Activated CD4-positive, alpha-beta T cell treated with anti-CD3 and anti-CD28 coated beads, Interleukin-2, amount 50 U/mL, for 16 hours (primary cell): Measurements from ENCODE around the gene KLHL40.

Experiments used
- DNase-seq: peaks from one replicate; pipeline ENCODE4 v3.0.0-alpha.2; 2020

KLHL40 gene

GRCh38 chr3:42672515-42672914 is 12.8 kb upstream of the KLHL40 start:
- no peak for DNase-seq

DNA sequence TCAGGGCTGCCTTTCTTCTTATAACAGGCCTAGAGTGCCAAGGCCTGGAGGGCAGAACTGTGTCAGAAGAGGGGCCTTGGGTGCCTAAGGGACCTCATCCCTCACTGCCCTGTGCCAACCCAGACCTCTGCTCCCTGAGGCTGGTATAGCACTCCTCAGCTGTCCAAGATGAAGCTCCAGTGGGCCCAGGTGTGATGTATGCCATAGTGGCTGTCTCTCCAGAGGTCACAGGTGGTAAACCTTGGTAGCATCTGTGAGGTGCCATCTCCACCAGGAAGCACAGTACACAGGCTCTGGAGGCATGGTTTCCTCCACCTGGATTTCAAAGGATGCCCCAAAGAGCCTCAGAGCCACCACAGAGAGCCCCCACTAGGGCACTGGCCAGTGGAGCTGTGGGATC is 12.3 kb upstream of the KLHL40 start:
- DNase-seq = no peak

GRCh38 chr3:42674146-42674545 is 11.2 kb upstream of the KLHL40 start:
- DNase-seq = no peak

- no peak for DNase-seq
Measured at GRCh38 chr3:42675909-42676308, 9.4 kb upstream of the KLHL40 start.

DNA sequence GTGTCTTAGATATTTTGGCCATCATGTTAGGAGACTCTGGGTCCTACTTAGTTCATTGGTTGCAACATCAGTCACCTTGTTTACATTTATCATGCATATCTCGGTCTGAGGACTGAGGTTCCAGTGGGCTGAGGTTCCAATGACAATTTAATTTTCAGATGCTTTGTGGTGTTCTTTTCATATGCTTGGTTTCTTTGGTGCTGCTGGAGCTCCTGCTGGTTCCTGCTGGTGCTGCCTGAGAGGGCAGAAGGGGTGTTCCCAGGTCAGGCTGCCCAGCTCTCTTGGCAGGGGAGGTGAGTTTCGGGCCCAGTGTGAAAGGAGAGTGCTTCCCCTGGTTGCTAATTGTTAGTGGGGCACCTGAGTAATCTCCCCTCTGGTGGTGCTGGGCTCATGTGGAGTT is 6.9 kb upstream of the KLHL40 start:
- DNase-seq = no peak

DNA sequence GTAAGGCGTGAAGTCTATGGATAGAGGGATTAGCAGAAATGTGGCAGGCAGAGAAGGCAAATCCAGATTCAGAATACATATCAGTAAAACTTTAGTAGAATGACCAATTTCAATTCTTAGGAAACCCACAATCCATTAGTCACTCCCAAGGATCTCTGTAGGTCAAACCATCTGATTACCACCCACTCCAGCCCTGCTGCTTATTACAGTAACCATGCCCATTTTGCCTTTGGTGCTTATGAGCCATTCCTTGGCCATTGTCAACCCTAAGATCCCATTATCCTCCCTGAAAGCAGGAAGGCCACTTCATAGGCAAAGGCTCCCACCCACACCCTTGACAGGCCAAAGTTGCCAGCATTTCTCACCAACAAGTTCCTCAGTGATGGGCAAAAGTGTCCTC is 5.1 kb upstream of the KLHL40 start:
- no peak for DNase-seq

DNA sequence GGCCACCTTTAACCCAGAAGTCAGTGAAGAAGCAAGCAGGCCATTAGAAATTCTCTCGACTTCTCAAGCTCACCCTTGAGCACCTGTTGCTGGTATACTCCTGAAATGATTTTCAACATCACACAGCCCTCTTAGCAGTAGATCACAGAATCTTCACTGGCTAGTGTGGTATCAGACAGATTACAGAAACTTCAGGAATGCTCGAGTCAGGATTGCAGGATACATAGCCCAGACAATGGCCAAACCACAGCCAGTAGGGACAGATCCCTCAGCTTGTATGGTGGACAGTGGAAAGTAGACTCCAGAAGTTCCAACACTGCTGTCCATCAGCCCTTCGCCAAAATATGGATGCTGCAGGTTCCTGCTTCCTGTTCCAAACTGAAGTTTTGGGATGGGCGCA is 4.5 kb upstream of the KLHL40 start:
- no peak for DNase-seq

DNA sequence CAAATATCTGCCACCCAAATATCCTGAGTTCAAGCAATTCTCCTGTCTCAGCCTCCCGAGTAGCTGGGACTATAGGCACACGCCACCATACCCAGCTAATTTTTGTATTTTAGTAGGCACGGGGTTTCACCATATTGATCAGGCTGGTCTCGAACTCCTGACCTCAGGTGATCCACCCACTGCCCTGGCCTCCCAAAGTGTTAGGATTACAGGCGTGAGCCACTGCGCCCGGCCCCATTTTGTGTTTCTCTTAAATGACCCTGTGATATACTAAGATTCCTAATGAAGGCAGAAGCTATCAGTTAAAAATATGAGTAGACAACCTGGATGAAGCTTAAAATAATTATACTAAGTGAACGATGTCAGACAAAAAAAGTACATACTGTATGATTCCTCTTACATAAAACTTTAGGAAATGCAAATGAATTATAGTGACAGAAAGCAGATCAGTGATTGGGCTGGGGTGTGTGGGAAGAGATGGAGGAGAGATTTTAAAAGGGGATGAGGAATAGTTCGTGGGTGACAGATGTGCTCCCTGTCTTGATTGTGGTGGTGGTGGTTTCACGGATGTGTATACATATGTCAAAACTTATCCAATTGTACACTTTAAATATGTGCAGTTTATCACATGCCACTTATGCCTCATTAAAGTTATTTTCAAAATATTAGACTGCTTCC is 3.8 kb upstream of the KLHL40 start:
- no peak for DNase-seq

- no peak for DNase-seq
Measured at GRCh38 chr3:42682301-42683070, 2.9 kb upstream of the KLHL40 start.

- peak; percentile 70 for DNase-seq
Measured at GRCh38 chr3:42683875-42684598, 1.3 kb upstream of the KLHL40 start.

- DNase-seq = no peak
Measured at GRCh38 chr3:42684632-42685362, 540 bp upstream of the KLHL40 start.

DNA sequence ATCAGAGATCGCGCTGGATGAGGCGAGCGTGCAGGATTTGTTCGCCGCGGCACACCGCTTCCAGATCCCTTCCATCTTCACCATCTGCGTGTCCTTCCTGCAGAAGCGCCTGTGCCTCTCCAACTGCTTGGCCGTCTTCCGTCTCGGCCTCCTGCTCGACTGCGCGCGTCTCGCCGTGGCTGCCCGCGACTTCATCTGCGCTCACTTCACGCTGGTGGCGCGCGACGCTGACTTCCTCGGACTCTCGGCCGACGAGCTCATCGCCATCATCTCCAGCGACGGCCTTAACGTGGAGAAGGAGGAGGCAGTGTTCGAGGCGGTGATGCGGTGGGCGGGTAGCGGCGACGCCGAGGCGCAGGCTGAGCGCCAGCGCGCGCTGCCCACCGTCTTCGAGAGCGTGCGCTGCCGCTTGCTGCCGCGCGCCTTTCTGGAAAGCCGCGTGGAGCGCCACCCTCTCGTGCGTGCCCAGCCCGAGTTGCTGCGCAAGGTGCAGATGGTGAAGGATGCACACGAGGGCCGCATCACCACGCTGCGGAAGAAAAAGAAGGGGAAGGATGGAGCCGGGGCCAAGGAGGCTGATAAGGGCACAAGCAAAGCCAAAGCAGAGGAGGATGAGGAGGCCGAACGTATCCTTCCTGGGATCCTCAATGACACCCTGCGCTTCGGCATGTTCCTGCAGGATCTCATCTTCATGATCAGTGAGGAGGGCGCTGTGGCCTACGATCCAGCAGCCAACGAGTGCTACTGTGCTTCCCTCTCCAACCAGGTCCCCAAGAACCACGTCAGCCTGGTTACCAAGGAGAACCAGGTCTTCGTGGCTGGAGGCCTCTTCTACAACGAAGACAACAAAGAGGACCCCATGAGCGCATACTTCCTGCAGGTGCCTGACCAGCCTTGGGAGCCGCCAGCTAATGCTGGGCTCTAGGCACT is 819 bp downstream of the KLHL40 start:
- no peak for DNase-seq

- DNase-seq = no peak
Measured at GRCh38 chr3:42686832-42687650, 1.7 kb downstream of the KLHL40 start.

GRCh38 chr3:42688016-42688415 is 2.7 kb downstream of the KLHL40 start:
- no peak for DNase-seq

DNA sequence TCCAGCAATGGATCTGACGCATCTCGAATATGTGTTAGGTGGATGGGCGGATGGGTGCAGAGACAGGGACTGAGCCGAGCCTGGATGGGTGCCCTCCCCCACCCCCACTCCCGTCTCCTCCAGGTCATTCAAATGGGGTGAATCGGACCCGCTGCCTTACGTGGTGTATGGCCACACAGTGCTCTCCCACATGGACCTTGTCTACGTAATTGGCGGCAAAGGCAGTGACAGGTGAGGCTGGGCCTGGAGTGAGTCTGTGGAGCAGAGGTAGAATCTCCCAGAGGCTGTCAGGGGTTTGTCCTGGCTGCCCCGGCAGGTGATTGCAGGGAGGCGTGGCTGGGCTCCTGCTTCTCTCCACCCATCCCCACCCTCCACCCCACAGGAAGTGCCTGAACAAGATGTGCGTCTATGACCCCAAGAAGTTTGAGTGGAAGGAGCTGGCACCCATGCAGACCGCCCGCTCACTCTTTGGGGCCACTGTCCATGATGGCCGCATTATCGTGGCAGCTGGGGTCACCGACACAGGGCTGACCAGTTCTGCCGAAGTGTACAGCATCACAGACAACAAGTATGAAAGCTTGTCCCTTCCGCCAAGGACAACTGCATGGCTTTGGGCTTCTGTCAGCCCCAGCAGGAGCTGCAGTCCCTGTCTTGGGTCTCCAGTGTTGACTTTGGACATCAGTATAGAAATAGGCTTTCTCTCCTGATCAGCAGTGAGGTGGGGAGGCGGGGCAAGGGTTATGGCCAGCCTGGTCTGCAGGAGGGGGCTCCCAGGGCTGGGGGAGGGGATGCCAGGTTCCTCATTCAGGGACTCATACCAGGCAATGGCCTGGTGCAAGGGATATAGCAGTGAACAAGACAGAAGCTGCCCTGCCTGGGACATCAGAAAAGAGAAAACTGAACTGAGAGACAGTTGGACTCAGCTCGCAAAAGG is 3.4 kb downstream of the KLHL40 start:
- no peak for DNase-seq

DNA sequence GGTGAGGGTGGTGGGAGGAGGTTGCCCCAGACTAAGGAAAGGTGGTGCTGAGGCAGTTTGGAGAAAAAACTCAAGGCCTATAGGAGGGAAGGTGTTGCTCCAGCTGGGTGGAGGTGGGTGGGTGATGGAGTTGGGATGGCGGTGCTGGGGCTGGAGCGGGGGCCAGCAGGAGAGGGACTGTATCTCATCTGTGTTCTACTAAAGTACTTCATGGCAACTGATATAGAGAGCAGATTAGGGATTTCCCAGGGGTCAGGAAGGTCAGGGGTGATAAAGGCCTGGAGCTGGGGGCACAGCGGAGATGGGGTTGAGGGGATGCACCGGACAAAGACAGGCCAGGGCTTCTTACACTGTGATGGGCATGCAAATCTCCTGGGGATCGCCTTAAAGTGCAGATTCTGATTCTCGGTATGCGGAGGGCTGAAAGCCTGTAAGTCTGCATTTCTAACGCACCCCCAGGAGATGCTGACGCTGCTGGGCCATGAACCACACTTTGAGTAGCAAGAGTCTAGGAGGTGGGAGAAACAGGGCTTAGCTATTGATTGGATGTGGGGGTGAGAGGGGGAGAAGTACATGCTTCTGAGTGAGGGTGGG is 4.2 kb downstream of the KLHL40 start:
- no peak for DNase-seq

DNA sequence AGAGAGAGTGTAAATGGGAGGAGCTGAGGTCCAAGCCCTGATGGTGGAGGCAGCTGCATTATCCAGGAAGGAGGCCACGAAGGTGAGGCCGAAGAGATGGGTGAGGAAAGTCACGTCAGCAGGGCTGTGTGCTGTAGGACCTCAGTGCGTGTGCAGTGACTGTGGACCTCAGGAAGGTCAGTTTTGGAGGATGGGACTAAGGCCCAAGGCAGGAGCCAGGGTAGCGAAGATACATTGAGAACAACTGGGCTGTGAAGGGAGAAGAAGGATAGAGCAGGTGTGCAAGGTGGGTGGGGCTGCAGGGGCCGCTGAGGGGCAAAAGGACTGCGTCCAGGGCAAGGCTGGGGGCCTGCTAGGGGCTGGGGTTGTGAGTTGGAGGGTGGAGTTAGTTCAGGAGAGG is 4.9 kb downstream of the KLHL40 start:
- no peak for DNase-seq

DNA sequence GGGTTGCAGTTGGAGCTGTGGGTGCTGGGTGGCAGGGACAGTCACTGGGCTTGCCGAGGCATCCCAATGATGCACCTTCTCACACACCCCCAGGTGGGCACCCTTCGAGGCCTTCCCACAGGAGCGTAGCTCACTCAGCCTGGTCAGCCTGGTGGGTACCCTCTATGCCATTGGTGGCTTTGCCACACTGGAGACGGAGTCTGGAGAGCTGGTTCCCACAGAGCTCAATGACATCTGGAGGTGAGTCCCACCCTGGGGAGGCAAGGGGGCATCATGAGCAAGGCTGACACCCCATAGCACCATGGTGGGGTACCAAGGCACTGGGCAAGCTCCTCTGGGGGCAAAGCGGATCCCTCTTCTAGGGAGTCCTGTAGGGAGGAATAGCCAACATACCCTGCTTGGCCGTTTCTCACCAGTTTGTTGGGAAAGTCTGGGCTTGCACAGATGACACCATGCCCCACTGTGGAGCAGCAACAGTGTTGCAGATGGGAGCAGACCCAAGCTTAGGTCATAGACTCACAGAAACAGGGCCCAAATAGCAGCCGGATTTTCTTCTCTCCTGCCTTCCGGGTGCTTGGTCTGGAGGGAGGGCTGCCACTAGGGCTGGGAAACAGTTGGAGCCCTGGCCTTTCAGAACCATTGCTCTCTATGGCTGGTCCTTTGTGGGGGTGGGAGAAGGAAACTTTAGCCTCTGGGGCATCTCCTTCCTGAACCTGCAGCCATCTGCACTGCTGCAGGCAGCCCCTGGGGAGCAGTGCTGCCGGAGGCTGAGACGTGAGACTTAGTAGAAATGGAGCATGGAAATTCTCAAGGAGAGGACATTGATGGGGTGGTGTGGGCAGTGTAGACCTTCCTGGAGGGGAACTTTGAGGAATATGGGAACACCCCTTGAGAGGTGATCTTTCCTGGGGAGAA is 5.7 kb downstream of the KLHL40 start:
- no peak for DNase-seq
